MM.1S (cell line): ENCODE measurements around the gene ZNF384.

Source experiments
- DNase-seq: peaks from one replicate; pipeline ENCODE4 v3.0.0-alpha.2; 2015
- H2AFZ ChIP-seq: fragments of 300-600 bp; sonication (generic); 2 replicates; pipeline ENCODE4 v1.6.0; 2016; ENCODE audit warnings: antibody characterized with exemption, low read length
- H3F3A ChIP-seq: fragments of 300-600 bp; sonication (generic); 2 replicates; pipeline ENCODE4 v1.6.1; 2016; ENCODE audit warnings: mild to moderate bottlenecking, antibody characterized with exemption, low read length, moderate library complexity, mixed read lengths; ENCODE audit not compliant: insufficient read depth
- H3K27ac ChIP-seq: fragments of 300-600 bp; sonication (generic); 2 replicates; pipeline ENCODE4 v1.5.1; 2016; ENCODE audit warnings: mild to moderate bottlenecking, low read length
- H3K27me3 ChIP-seq: fragments of 300-600 bp; sonication (generic); replicated peaks from 2 replicates; pipeline ENCODE4 v1.6.0; 2016; ENCODE audit warnings: low read length; ENCODE audit not compliant: insufficient read depth
- H3K36me3 ChIP-seq: fragments of 300-600 bp; sonication (generic); replicated peaks from 2 replicates; pipeline ENCODE4 v1.6.1; 2016; ENCODE audit warnings: mild to moderate bottlenecking, low read length, mixed read lengths; ENCODE audit not compliant: insufficient read depth
- H3K4me1 ChIP-seq: fragments of 300-600 bp; sonication (generic); 2 replicates; pipeline ENCODE4 v1.6.1; 2016; ENCODE audit warnings: low read length, mixed read lengths
- H3K4me2 ChIP-seq: fragments of 300-600 bp; sonication (generic); 2 replicates; pipeline ENCODE4 v1.6.0; 2016; ENCODE audit warnings: low read depth, low read length
- H3K4me3 ChIP-seq: fragments of 300-600 bp; sonication (generic); 2 replicates; pipeline ENCODE4 v1.5.1; 2016; ENCODE audit warnings: low read length, mixed read lengths
- H3K79me2 ChIP-seq: fragments of 300-600 bp; sonication (generic); 2 replicates; pipeline ENCODE4 v1.6.1; 2016; ENCODE audit warnings: mixed run types, low read length, mixed read lengths
- H3K9ac ChIP-seq: fragments of 300-600 bp; sonication (generic); 2 replicates; pipeline ENCODE4 v1.6.1; 2016; ENCODE audit warnings: low read length, mixed read lengths
- H3K9me2 ChIP-seq: fragments of 300-600 bp; sonication (generic); replicated peaks from 2 replicates; pipeline ENCODE4 v1.6.1; 2016; ENCODE audit warnings: mild to moderate bottlenecking, low read length, mixed read lengths; ENCODE audit not compliant: insufficient read depth
- H3K9me3 ChIP-seq: fragments of 300-600 bp; sonication (generic); replicated peaks from 2 replicates; pipeline ENCODE4 v1.6.1; 2016; ENCODE audit warnings: mild to moderate bottlenecking, low read length, mixed read lengths; ENCODE audit not compliant: insufficient read depth
- H4K20me1 ChIP-seq: fragments of 300-600 bp; sonication (generic); 2 replicates; pipeline ENCODE4 v1.6.1; 2016; ENCODE audit warnings: mild to moderate bottlenecking, low read length, moderate library complexity, mixed read lengths; ENCODE audit not compliant: insufficient read depth
- CTCF ChIP-seq: fragments of 300-600 bp; sonication (generic); IDR thresholded peaks from 2 replicates; pipeline ENCODE4 v1.5.1; 2016; ENCODE audit warnings: antibody characterized with exemption, low read length, mixed read lengths
- EZH2 ChIP-seq: fragments of 300-600 bp; sonication (generic); optimal IDR thresholded peaks from 2 replicates; pipeline ENCODE3; 2017; ENCODE audit warnings: low read depth, mild to moderate bottlenecking, antibody characterized with exemption, low read length, mixed read lengths
- EZH2phosphoT487 ChIP-seq: fragments of 300-600 bp; sonication (generic); IDR thresholded peaks from 2 replicates; pipeline ENCODE4 v1.6.1; 2018; ENCODE audit warnings: antibody characterized with exemption, low read length

Gene ZNF384

GRCh38 chr12:6676962-6677361, 12.2 kb downstream of the ZNF384 start:
- no peak overlapping the region for H3K9ac ChIP-seq
- no peak for TF ChIP-seq EZH2
- no peak overlapping the region for H3K4me2 ChIP-seq
- H2AFZ ChIP-seq = no peak overlapping the region
- no peak overlapping the region for H3K4me3 ChIP-seq
- H3K27ac ChIP-seq = no peak overlapping the region
- H3K36me3 ChIP-seq = peaks cover 29% of the 10 kb centered on the region
- no peaks in the 10 kb centered on the region for H3K9me2 ChIP-seq
- no peaks in the 10 kb centered on the region for H3K9me3 ChIP-seq
- H3K27me3 ChIP-seq = no peaks in the 10 kb centered on the region
- H4K20me1 ChIP-seq = no peaks in the 10 kb centered on the region
- no peaks in the 10 kb centered on the region for H3F3A ChIP-seq
- H3K4me1 ChIP-seq = no peaks in the 10 kb centered on the region
- no peak for DNase-seq
- peaks cover 42% of the 10 kb centered on the region for H3K79me2 ChIP-seq

- no peak overlapping the region for H3K4me3 ChIP-seq
These were observed 17.0 kb downstream of the ZNF384 start for GRCh38 chr12:6672143-6672542.

GRCh38 chr12:6667559-6668210, 21.5 kb downstream of the ZNF384 start:
- H3K9ac ChIP-seq = no peak overlapping the region
- H3K27ac ChIP-seq = no peak overlapping the region
- no peak overlapping the region for H2AFZ ChIP-seq
- H3K27me3 ChIP-seq = no peaks in the 10 kb centered on the region
- peaks cover 10% of the 10 kb centered on the region; the same call in 1 of the 2 replicates for H3F3A ChIP-seq
- TF ChIP-seq EZH2phosphoT487 = no peak
- TF ChIP-seq EZH2 = no peak
- peak; percentile 19 for TF ChIP-seq CTCF
- no peaks in the 10 kb centered on the region for H3K9me3 ChIP-seq
- no peak overlapping the region for H3K4me3 ChIP-seq
- peaks cover 2% of the 10 kb centered on the region for H3K79me2 ChIP-seq
- H4K20me1 ChIP-seq = no peaks in the 10 kb centered on the region
- H3K4me2 ChIP-seq = no peak overlapping the region
- DNase-seq = no peak
- peaks cover 35% of the 10 kb centered on the region for H3K36me3 ChIP-seq
- H3K4me1 ChIP-seq = 0 out of 2 replicates have a peak, but pooled peaks cover 4% of the 10 kb centered on the region
- no peaks in the 10 kb centered on the region for H3K9me2 ChIP-seq

More at GRCh38 chr12:6672143-6672542, 17.0 kb downstream of the ZNF384 start:
- H2AFZ ChIP-seq = no peak overlapping the region
- no peaks in the 10 kb centered on the region for H3K4me1 ChIP-seq
- no peak for TF ChIP-seq CTCF
- TF ChIP-seq EZH2 = no peak
- no peak for TF ChIP-seq EZH2phosphoT487
- no peaks in the 10 kb centered on the region for H3K9me3 ChIP-seq
- H3K27me3 ChIP-seq = no peaks in the 10 kb centered on the region
- no peak overlapping the region for H3K4me2 ChIP-seq
- no peak overlapping the region for H3K27ac ChIP-seq
- H3K79me2 ChIP-seq = 0 out of 2 replicates have a peak, but pooled peaks cover 10% of the 10 kb centered on the region
- H3K9ac ChIP-seq = no peak overlapping the region
- peaks cover 46% of the 10 kb centered on the region for H3K36me3 ChIP-seq
- no peaks in the 10 kb centered on the region for H3F3A ChIP-seq
- no peaks in the 10 kb centered on the region for H3K9me2 ChIP-seq
- no peak for DNase-seq
- H4K20me1 ChIP-seq = no peaks in the 10 kb centered on the region

- H3K9ac ChIP-seq = no peak overlapping the region
- peaks cover 11% of the 10 kb centered on the region for H3K4me1 ChIP-seq
- H3K79me2 ChIP-seq = peaks cover 15% of the 10 kb centered on the region
- H2AFZ ChIP-seq = no peak overlapping the region
- H3K9me3 ChIP-seq = no peaks in the 10 kb centered on the region
- H4K20me1 ChIP-seq = no peaks in the 10 kb centered on the region
- no peak overlapping the region for H3K27ac ChIP-seq
- no peak overlapping the region for H3K4me2 ChIP-seq
- H3K36me3 ChIP-seq = peaks cover 20% of the 10 kb centered on the region; the same call in 1 of the 2 replicates
- H3K4me3 ChIP-seq = no peak overlapping the region
- peaks cover 10% of the 10 kb centered on the region; the same call in 1 of the 2 replicates for H3F3A ChIP-seq
- H3K9me2 ChIP-seq = no peaks in the 10 kb centered on the region
- TF ChIP-seq CTCF (no peak), EZH2phosphoT487 (no peak), EZH2 (no peak)
- no peak for DNase-seq
- no peaks in the 10 kb centered on the region for H3K27me3 ChIP-seq
These were observed 23.0 kb downstream of the ZNF384 start for GRCh38 chr12:6666211-6666610.
